ENCODE measurements around the gene OVOL1. TPM values are rescaled to one million over a fixed set of nuclear protein-coding genes. Genes with fewer than 3 reads are reported as not detected.
A peak's percentile ranks its signal among the peaks of the same experiment; 100 is the strongest.
"Not testable (repeated sequence)": the region's sequence is repeated elsewhere in the genome, so short reads cannot be mapped to it uniquely, and the experiment has no call there.

Gene OVOL1
- total RNA-seq, 4 donors from 2014 or later: not detected

GRCh38 chr11:65826984-65827735, 40.3 kb downstream of the OVOL1 start:
- no peaks in the 10 kb centered on the region for H3K36me3 ChIP-seq
- intact Hi-C loops (cut with DNase I): no loop called here
- TF ChIP-seq CTCF (IDR thresholded peaks at IDR 0.05) (no peak), POLR2AphosphoS5 (IDR thresholded peaks at IDR 0.05) (no peak), POLR2A (IDR thresholded peaks at IDR 0.05; ENCODE audit: low read depth) (no peak), EP300 (IDR thresholded peaks at IDR 0.05) (no peak)
- no peak overlapping the region for H3K4me3 ChIP-seq
- H3K9me3 ChIP-seq: no peaks in the 10 kb centered on the region
- H3K27me3 ChIP-seq: no peaks in the 10 kb centered on the region
- 90% methylated on average over 8 of the region's 8 CpGs for WGBS
- H3K27ac ChIP-seq (replicated peaks in 1 of 4): no peak overlapping the region
- no peak for DNase-seq (ENCODE audit: extremely low spot score)
- H3K4me1 ChIP-seq: no peaks in the 10 kb centered on the region

GRCh38 chr11:65829459-65829858, 42.6 kb downstream of the OVOL1 start:
- no peak for DNase-seq (ENCODE audit: extremely low spot score)
- no peak overlapping the region for H3K27ac ChIP-seq (replicated peaks in 1 of 4)
- no peaks in the 10 kb centered on the region for H3K9me3 ChIP-seq
- H3K4me3 ChIP-seq: no peak overlapping the region
- peaks cover 8 to 18% (median 14%) of the 10 kb centered on the region in 4 donors for H3K4me1 ChIP-seq
- H3K27me3 ChIP-seq: no peaks in the 10 kb centered on the region
- TF ChIP-seq POLR2A (IDR thresholded peaks at IDR 0.05; ENCODE audit: low read depth): no peak
- no peak for TF ChIP-seq POLR2AphosphoS5 (IDR thresholded peaks at IDR 0.05)
- no peak for TF ChIP-seq EP300 (IDR thresholded peaks at IDR 0.05)
- no peak for TF ChIP-seq CTCF (IDR thresholded peaks at IDR 0.05)
- WGBS: 72% methylated on average over 4 of the region's 4 CpGs
- H3K36me3 ChIP-seq: no peaks in the 10 kb centered on the region
- intact Hi-C loops (cut with DNase I): no loop called here

GRCh38 chr11:65832231-65832630, 45.4 kb downstream of the OVOL1 start:
- H3K27ac ChIP-seq (replicated peaks in 1 of 4); H3K9me3 ChIP-seq; H3K36me3 ChIP-seq; DNase-seq (ENCODE audit: extremely low spot score); H3K4me3 ChIP-seq; H3K27me3 ChIP-seq; intact Hi-C loops (cut with DNase I): not testable (repeated sequence)
- peaks cover 11 to 22% (median 16%) of the 10 kb centered on the region in 4 donors for H3K4me1 ChIP-seq

- no peaks in the 10 kb centered on the region for H3K36me3 ChIP-seq
- H3K4me1 ChIP-seq: peaks cover 11 to 22% (median 16%) of the 10 kb centered on the region in 4 donors
- TF ChIP-seq CTCF (IDR thresholded peaks at IDR 0.05) (no peak), POLR2A (IDR thresholded peaks at IDR 0.05; ENCODE audit: low read depth) (no peak), POLR2AphosphoS5 (IDR thresholded peaks at IDR 0.05) (peak in 1 of 2 donors; percentile 78)
- WGBS: under 1% methylated on average over 36 of the region's 63 CpGs
- DNase-seq (ENCODE audit: extremely low spot score): peak; percentile 99
- no peaks in the 10 kb centered on the region for H3K9me3 ChIP-seq
- H3K27ac ChIP-seq (replicated peaks in 1 of 4): peak within 1 kb of the TSS in 3 of 4 donors; percentile 44 to 51 (median 51)
- intact Hi-C loops (cut with DNase I): no loop called here
- H3K27me3 ChIP-seq: no peaks in the 10 kb centered on the region
- H3K4me3 ChIP-seq: peak within 1 kb of the TSS; percentile 59 to 70 (median 63)
Measured at GRCh38 chr11:65833297-65834030, 46.6 kb downstream of the OVOL1 start, which contains the start of gene SNX32. SNX32 (plus strand) TSS chr11:65833963; CDS start chr11:65834066, 103 bp downstream.

DNA sequence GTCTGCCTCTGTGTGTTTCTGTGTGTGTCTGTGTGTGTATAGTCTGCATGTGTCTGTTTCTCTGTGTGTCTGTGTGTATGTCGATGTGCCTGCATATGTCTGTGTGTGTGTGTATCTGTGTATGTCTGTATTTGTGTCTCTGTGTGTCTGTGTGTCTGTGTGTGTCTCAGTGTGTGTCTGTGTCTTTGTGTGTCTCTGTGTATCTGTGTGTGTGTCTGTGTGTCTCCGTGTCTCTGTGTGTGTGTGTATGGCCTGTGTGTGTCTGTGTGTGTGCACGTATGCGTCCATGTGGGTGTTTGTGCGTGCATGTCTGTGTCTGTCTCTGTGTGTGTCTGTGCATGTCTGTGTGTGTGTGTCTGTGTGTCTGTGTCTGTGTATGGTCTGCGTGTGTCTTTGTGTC, 47.3 kb downstream of the OVOL1 start:
- Histone ChIP-seq H3K4me3 (peak overlapping the region; percentile 59 to 70 (median 63)), H3K27ac (replicated peaks in 1 of 4) (no peak overlapping the region), H3K36me3 (no peaks in the 10 kb centered on the region), H3K4me1 (peaks cover 11 to 22% (median 16%) of the 10 kb centered on the region in 4 donors), H3K27me3 (no peaks in the 10 kb centered on the region), H3K9me3 (no peaks in the 10 kb centered on the region)
- intact Hi-C loops (cut with DNase I): no loop called here
- 40% methylated on average over 6 of the region's 6 CpGs for WGBS
- DNase-seq (ENCODE audit: extremely low spot score): no peak
- TF ChIP-seq EP300 (IDR thresholded peaks at IDR 0.05) (no peak), CTCF (IDR thresholded peaks at IDR 0.05) (no peak), POLR2A (IDR thresholded peaks at IDR 0.05; ENCODE audit: low read depth) (no peak), POLR2AphosphoS5 (IDR thresholded peaks at IDR 0.05) (no peak)

All from esophagus muscularis mucosa (tissue), 4 donors.